Measurements from ENCODE around the gene RYR3.
"Not testable (repeated sequence)": the region's sequence is repeated elsewhere in the genome, so short reads cannot be mapped to it uniquely, and the experiment has no call there.

RYR3 gene

GRCh38 chr15:33797651-33798050 is 486.9 kb downstream of the RYR3 start:
- Histone ChIP-seq H3K4me1 (ENCODE audit: insufficient read depth, low read length) (no peaks in the 10 kb centered on the region), H3K9me3 (ENCODE audit: control insufficient read depth, insufficient read depth, low read length) (no peaks in the 10 kb centered on the region), H3K9ac (ENCODE audit: low read depth, low read length) (no peak overlapping the region), H3K36me3 (ENCODE audit: insufficient read depth, low read length) (no peaks in the 10 kb centered on the region)

GRCh38 chr15:33801954-33802353 is 491.2 kb downstream of the RYR3 start:
- Histone ChIP-seq H3K9ac (ENCODE audit: low read depth, low read length) (no peak overlapping the region), H3K4me1 (ENCODE audit: insufficient read depth, low read length) (no peaks in the 10 kb centered on the region), H3K9me3 (ENCODE audit: control insufficient read depth, insufficient read depth, low read length) (no peaks in the 10 kb centered on the region), H3K36me3 (ENCODE audit: insufficient read depth, low read length) (no peaks in the 10 kb centered on the region)

- H3K9ac ChIP-seq (ENCODE audit: low read depth, low read length): no peak overlapping the region
- H3K9me3 ChIP-seq (ENCODE audit: control insufficient read depth, insufficient read depth, low read length): no peaks in the 10 kb centered on the region
- H3K36me3 ChIP-seq (ENCODE audit: insufficient read depth, low read length): no peaks in the 10 kb centered on the region
- H3K4me1 ChIP-seq (ENCODE audit: insufficient read depth, low read length): no peaks in the 10 kb centered on the region
Measured at GRCh38 chr15:33807665-33808064, 496.9 kb downstream of the RYR3 start.

- H3K4me1 ChIP-seq (ENCODE audit: insufficient read depth, low read length): no peaks in the 10 kb centered on the region
- no peak overlapping the region for H3K9ac ChIP-seq (ENCODE audit: low read depth, low read length)
- H3K9me3 ChIP-seq (ENCODE audit: control insufficient read depth, insufficient read depth, low read length): no peaks in the 10 kb centered on the region
- no peaks in the 10 kb centered on the region for H3K36me3 ChIP-seq (ENCODE audit: insufficient read depth, low read length)
Measured at GRCh38 chr15:33808720-33809457, 498.1 kb downstream of the RYR3 start.

GRCh38 chr15:33810073-33810595 is 499.4 kb downstream of the RYR3 start:
- Histone ChIP-seq H3K36me3 (ENCODE audit: insufficient read depth, low read length) (no peaks in the 10 kb centered on the region), H3K4me1 (ENCODE audit: insufficient read depth, low read length) (no peaks in the 10 kb centered on the region), H3K9ac (ENCODE audit: low read depth, low read length) (no peak overlapping the region), H3K9me3 (ENCODE audit: control insufficient read depth, insufficient read depth, low read length) (no peaks in the 10 kb centered on the region)

- Histone ChIP-seq H3K9me3 (ENCODE audit: control insufficient read depth, insufficient read depth, low read length) (no peaks in the 10 kb centered on the region), H3K9ac (ENCODE audit: low read depth, low read length) (no peak overlapping the region), H3K36me3 (ENCODE audit: insufficient read depth, low read length) (no peaks in the 10 kb centered on the region), H3K4me1 (ENCODE audit: insufficient read depth, low read length) (no peaks in the 10 kb centered on the region)
Measured at GRCh38 chr15:33810806-33811205, 500.0 kb downstream of the RYR3 start.

GRCh38 chr15:33813891-33814290 is 503.1 kb downstream of the RYR3 start:
- Histone ChIP-seq H3K9me3 (ENCODE audit: control insufficient read depth, insufficient read depth, low read length) (no peaks in the 10 kb centered on the region), H3K4me1 (ENCODE audit: insufficient read depth, low read length) (no peaks in the 10 kb centered on the region), H3K36me3 (ENCODE audit: insufficient read depth, low read length) (no peaks in the 10 kb centered on the region), H3K9ac (ENCODE audit: low read depth, low read length) (no peak overlapping the region)

GRCh38 chr15:33819499-33819898 is 508.7 kb downstream of the RYR3 start:
- not testable (repeated sequence) for H3K4me1 ChIP-seq (ENCODE audit: insufficient read depth, low read length); H3K36me3 ChIP-seq (ENCODE audit: insufficient read depth, low read length); H3K9me3 ChIP-seq (ENCODE audit: control insufficient read depth, insufficient read depth, low read length); H3K9ac ChIP-seq (ENCODE audit: low read depth, low read length)

GRCh38 chr15:33822479-33822878 is 511.7 kb downstream of the RYR3 start:
- no peaks in the 10 kb centered on the region for H3K9me3 ChIP-seq (ENCODE audit: control insufficient read depth, insufficient read depth, low read length)
- H3K36me3 ChIP-seq (ENCODE audit: insufficient read depth, low read length): no peaks in the 10 kb centered on the region
- no peaks in the 10 kb centered on the region for H3K4me1 ChIP-seq (ENCODE audit: insufficient read depth, low read length)
- H3K9ac ChIP-seq (ENCODE audit: low read depth, low read length): no peak overlapping the region

- no peaks in the 10 kb centered on the region for H3K4me1 ChIP-seq (ENCODE audit: insufficient read depth, low read length)
- no peaks in the 10 kb centered on the region for H3K36me3 ChIP-seq (ENCODE audit: insufficient read depth, low read length)
- no peaks in the 10 kb centered on the region for H3K9me3 ChIP-seq (ENCODE audit: control insufficient read depth, insufficient read depth, low read length)
- H3K9ac ChIP-seq (ENCODE audit: low read depth, low read length): no peak overlapping the region
Measured at GRCh38 chr15:33823119-33823518, 512.4 kb downstream of the RYR3 start.

- Histone ChIP-seq H3K9ac (ENCODE audit: low read depth, low read length) (no peak overlapping the region), H3K4me1 (ENCODE audit: insufficient read depth, low read length) (no peaks in the 10 kb centered on the region), H3K36me3 (ENCODE audit: insufficient read depth, low read length) (no peaks in the 10 kb centered on the region), H3K9me3 (ENCODE audit: control insufficient read depth, insufficient read depth, low read length) (no peaks in the 10 kb centered on the region)
Measured at GRCh38 chr15:33825453-33825852, 514.7 kb downstream of the RYR3 start.

GRCh38 chr15:33826201-33826600 is 515.4 kb downstream of the RYR3 start:
- Histone ChIP-seq H3K9me3 (ENCODE audit: control insufficient read depth, insufficient read depth, low read length) (no peaks in the 10 kb centered on the region), H3K9ac (ENCODE audit: low read depth, low read length) (no peak overlapping the region), H3K36me3 (ENCODE audit: insufficient read depth, low read length) (no peaks in the 10 kb centered on the region)

GRCh38 chr15:33830351-33830750 is 519.6 kb downstream of the RYR3 start:
- Histone ChIP-seq H3K4me1 (ENCODE audit: insufficient read depth, low read length) (peaks cover 9% of the 10 kb centered on the region), H3K36me3 (ENCODE audit: insufficient read depth, low read length) (no peaks in the 10 kb centered on the region), H3K9me3 (ENCODE audit: control insufficient read depth, insufficient read depth, low read length) (no peaks in the 10 kb centered on the region), H3K9ac (ENCODE audit: low read depth, low read length) (no peak overlapping the region)

More at GRCh38 chr15:33826201-33826600, 515.4 kb downstream of the RYR3 start:
- H3K4me1 ChIP-seq (ENCODE audit: insufficient read depth, low read length): no peaks in the 10 kb centered on the region

GRCh38 chr15:33831646-33832045 is 520.9 kb downstream of the RYR3 start:
- no peaks in the 10 kb centered on the region for H3K36me3 ChIP-seq (ENCODE audit: insufficient read depth, low read length)
- H3K9ac ChIP-seq (ENCODE audit: low read depth, low read length): no peak overlapping the region
- H3K4me1 ChIP-seq (ENCODE audit: insufficient read depth, low read length): peaks cover 13% of the 10 kb centered on the region
- no peaks in the 10 kb centered on the region for H3K9me3 ChIP-seq (ENCODE audit: control insufficient read depth, insufficient read depth, low read length)

GRCh38 chr15:33834892-33835743 is 524.4 kb downstream of the RYR3 start:
- Histone ChIP-seq H3K9ac (ENCODE audit: low read depth, low read length) (no peak overlapping the region), H3K4me1 (ENCODE audit: insufficient read depth, low read length) (peaks cover 13% of the 10 kb centered on the region), H3K9me3 (ENCODE audit: control insufficient read depth, insufficient read depth, low read length) (no peaks in the 10 kb centered on the region), H3K36me3 (ENCODE audit: insufficient read depth, low read length) (no peaks in the 10 kb centered on the region)
